ENCODE measurements around the gene IRF7. TPM values are rescaled to one million over a fixed set of nuclear protein-coding genes. Genes with fewer than 3 reads are reported as not detected.

The IRF7 gene
- total and polyA plus RNA-seq, 9 of the 15 experiments (the other 6 are each of a cell fraction or from before 2014, with no cell fraction given) = 0.27 to 7.6 (median 1.8) TPM

- Histone ChIP-seq H3K4me2 (ENCODE audit: insufficient read depth, low read length) (no peak overlapping the region), H4K20me1 (replicated peaks; ENCODE audit: control insufficient read depth, insufficient read depth, low read length) (peaks cover 10% of the 10 kb centered on the region; the same call in 1 of the 2 replicates), H3K36me3 (ENCODE audit: control insufficient read depth, insufficient read depth, low read length) (peaks cover 64% of the 10 kb centered on the region; the same call in 2 of the 3 replicates), H2AFZ (ENCODE audit: low read depth, low read length) (no peak overlapping the region), H3K4me3 (no peak overlapping the region), H3K4me1 (replicated peaks in 1 of 2; ENCODE audit: control insufficient read depth in 2 of 2, insufficient read depth in 2 of 2, low read length in 2 of 2) (peaks cover 8 to 83% of the 10 kb centered on the region in 2 experiments), H3K79me2 (ENCODE audit: control insufficient read depth, insufficient read depth, low read length) (peaks cover 9% of the 10 kb centered on the region; the same call in 1 of the 3 replicates), H3K27ac (ENCODE audit: extremely low read depth, low read depth, low read length) (no peak overlapping the region), H3K9me3 (replicated peaks; ENCODE audit: control insufficient read depth, insufficient read depth, low read depth, low read length) (no peaks in the 10 kb centered on the region), H3K9ac (ENCODE audit: insufficient read depth in 1 of 2, low read depth in 2 of 2, low read length in 2 of 2) (no peak overlapping the region), H3K9me1 (ENCODE audit: control insufficient read depth, insufficient read depth, low read length) (peaks cover 6% of the 10 kb centered on the region), H3K27me3 (ENCODE audit: control insufficient read depth in 2 of 2, insufficient read depth in 2 of 2, low read length in 2 of 2) (no peaks in the 10 kb centered on the region)
- CTCF ChIA-PET (ENCODE audit: low intra/inter-chr PET ratio) = no interaction called here
- in situ Hi-C loops (cut with MboI) = no loop called here
- WGBS (ENCODE audit: insufficient coverage, low coverage, missing lambda C conversion rate) = 92% methylated on average over 5 of the region's 57 CpGs
- no TSS peak for BruUV-seq (replicated peaks)
- DNase-seq (ENCODE audit: extremely low read depth in 1 of 4, low spot score in 3 of 4) = no peak
- TF ChIP-seq SMAD4 (CRISPR knock-in tag; conservative IDR thresholded peaks at IDR 0.05) (no peak), NFE2L1 (tag; IDR thresholded peaks at IDR 0.05; ENCODE audit: borderline replicate concordance, low read depth) (no peak), SREBF1 (IDR thresholded peaks at IDR 0.05; ENCODE audit: borderline replicate concordance, low read depth, low read length) (no peak), POLR2G (IDR thresholded peaks at IDR 0.05; ENCODE audit: low read depth, low read length) (peak; percentile 12), STAT6 (CRISPR knock-in tag; IDR thresholded peaks at IDR 0.05) (no peak), DMBX1 (CRISPR knock-in tag; IDR thresholded peaks at IDR 0.05; ENCODE audit: borderline replicate concordance) (no peak), PCBP1 (IDR thresholded peaks at IDR 0.05; ENCODE audit: low read depth, low read length, poor library complexity, severe bottlenecking) (peak; percentile 58), ZEB2 (IDR thresholded peaks at IDR 0.05) (no peak), ZNF263 (CRISPR knock-in tag; IDR thresholded peaks at IDR 0.05; ENCODE audit: borderline replicate concordance) (no peak), NR3C1 (CRISPR knock-in tag; IDR thresholded peaks at IDR 0.05) (no peak)
- POLR2A ChIA-PET = interaction anchor here (0.7 kb wide), 1 partner anchor 194 kb away, joined by 3 read pairs; no protein-coding TSS in a partner anchor
- intact Hi-C loops (cut with micrococcal nuclease) = loop anchor here (10.0 kb wide), 1 partner anchor 63 kb away; no protein-coding TSS in a partner anchor
- ATAC-seq = no peak
- no peak for FAIRE-seq
Observed at GRCh38 chr11:617199-617911, 1.6 kb upstream of the IRF7 start.
